ENCODE results near the gene KLK12. TPM values are rescaled to one million over a fixed set of nuclear protein-coding genes. Genes with fewer than 3 reads are reported as not detected.

KLK12 gene
- total RNA-seq, 1 experiment from 2014 or later: not detected

GRCh38 chr19:51031220-51031879 lies 3.5 kb downstream of the KLK12 start:
- H3K27me3 Mint-ChIP-seq (ENCODE audit: low read depth): peaks cover 18% of the 10 kb centered on the region

More at GRCh38 chr19:51031220-51031879, 3.5 kb downstream of the KLK12 start:
- no peak overlapping the region for H2BK5ac ChIP-seq (ENCODE audit: insufficient read length, low read length)
- no peak overlapping the region for H2BK120ac ChIP-seq (ENCODE audit: low read depth, low read length, poor library complexity, severe bottlenecking)
- H3K4me1 ChIP-seq (ENCODE audit: insufficient read depth, low read length): no peaks in the 10 kb centered on the region
- H3K4ac ChIP-seq (ENCODE audit: low read depth, low read length): no peak overlapping the region
- no peak overlapping the region for H3K18ac ChIP-seq (ENCODE audit: insufficient read length, low read depth, low read length)
- H3K23ac ChIP-seq (ENCODE audit: insufficient read length, low read depth, low read length): no peak overlapping the region
- H3K4me2 ChIP-seq (ENCODE audit: insufficient read depth, insufficient read length, low read length): no peak overlapping the region
- no peak overlapping the region for H2AK5ac ChIP-seq (ENCODE audit: insufficient read length, low read length)
- Mint-ChIP-seq H3K36me3 (ENCODE audit: insufficient read depth in 1 of 3, low read depth in 3 of 3) (no peaks in the 10 kb centered on the region), H3K9me3 (no peaks in the 10 kb centered on the region; a peak in 1 of 5 replicates), H3K4me1 (peaks cover 21 to 33% of the 10 kb centered on the region in 2 experiments), H3K27ac (no peak overlapping the region), H3K4me3 (no peak overlapping the region)
- H4K20me1 ChIP-seq (ENCODE audit: control insufficient read depth, insufficient read depth, insufficient read length): no peaks in the 10 kb centered on the region
- no peak overlapping the region for H3K56ac ChIP-seq (ENCODE audit: insufficient read length, low read depth, low read length)
- no peaks in the 10 kb centered on the region for H3K23me2 ChIP-seq (ENCODE audit: insufficient read length, low read depth, low read length, poor library complexity, severe bottlenecking)
- no peak overlapping the region for H4K5ac ChIP-seq (ENCODE audit: insufficient read length, low read depth, low read length)
- no peak overlapping the region for H2BK20ac ChIP-seq (ENCODE audit: low read depth, low read length, poor library complexity, severe bottlenecking)
- no peak overlapping the region for H2AFZ ChIP-seq (ENCODE audit: low read length)
- no peak overlapping the region for H3K27ac ChIP-seq (ENCODE audit: insufficient read length, low read depth, low read length)
- H3K27me3 ChIP-seq (ENCODE audit: insufficient read depth, low read length): no peaks in the 10 kb centered on the region
- H3K79me1 ChIP-seq (ENCODE audit: insufficient read depth, low read depth, low read length, poor library complexity, severe bottlenecking): no peaks in the 10 kb centered on the region
- H3T11ph ChIP-seq (ENCODE audit: low read length): no peak overlapping the region
- no peak overlapping the region for H3K14ac ChIP-seq (ENCODE audit: insufficient read depth, low read length)
- no peaks in the 10 kb centered on the region for H3K79me2 ChIP-seq (ENCODE audit: insufficient read depth, low read length)
- H4K91ac ChIP-seq (ENCODE audit: insufficient read length, low read depth, low read length): no peak overlapping the region
- WGBS (ENCODE audit: extremely low coverage, insufficient read length, low lambda C conversion rate): no CpG with 5 or more reads among the region's 7 CpGs
- H2BK12ac ChIP-seq (ENCODE audit: insufficient read length, low read depth, low read length): no peak overlapping the region
- no peaks in the 10 kb centered on the region for H3K9me3 ChIP-seq (ENCODE audit: control insufficient read depth, low read depth, low read length)
- H3K9ac ChIP-seq (ENCODE audit: extremely low read depth, insufficient read length, low read length): no peak overlapping the region
- H4K8ac ChIP-seq (replicated peaks; ENCODE audit: insufficient read length, low read depth, low read length): no peak overlapping the region
- no peak for TF ChIP-seq CTCF (conservative IDR thresholded peaks at IDR 0.05)
- DNase-seq: no peak
- H2BK15ac ChIP-seq (ENCODE audit: low read depth, low read length): no peak overlapping the region
